ENCODE data around the gene SPATA24.
A peak's percentile ranks its signal among the peaks of the same experiment; 100 is the strongest.

SPATA24 gene

GRCh38 chr5:139403787-139404483 is at the start of gene SPATA24:
SPATA24 (minus strand) TSS chr5:139404089; CDS start chr5:139404060, 29 bp downstream.
- peak within 1 kb of the TSS; percentile 54 for H3K4me3 ChIP-seq (ENCODE audit: low read depth, low read length)
- in situ Hi-C loops (cut with HindIII; ENCODE audit: low sequenced_read_pairs), result no loop called here
- peak; percentile 93 for DNase-seq (ENCODE audit: low read depth)
- TF ChIP-seq CTCF (IDR thresholded peaks at IDR 0.05; ENCODE audit: low read depth, low read length, missing control alignments), result no peak

- no peak for DNase-seq (ENCODE audit: low read depth)
- no peak overlapping the region for H3K4me3 ChIP-seq (ENCODE audit: low read depth, low read length)
- TF ChIP-seq CTCF (IDR thresholded peaks at IDR 0.05; ENCODE audit: low read depth, low read length, missing control alignments), result no peak
- in situ Hi-C loops (cut with HindIII; ENCODE audit: low sequenced_read_pairs), result no loop called here
Measured at GRCh38 chr5:139451878-139452660, 48.2 kb upstream of the SPATA24 start.

- TF ChIP-seq CTCF (IDR thresholded peaks at IDR 0.05; ENCODE audit: low read depth, low read length, missing control alignments), result no peak
- in situ Hi-C loops (cut with HindIII; ENCODE audit: low sequenced_read_pairs), result no loop called here
- no peak for DNase-seq (ENCODE audit: low read depth)
- no peak overlapping the region for H3K4me3 ChIP-seq (ENCODE audit: low read depth, low read length)
Measured at GRCh38 chr5:139451176-139451575, 47.3 kb upstream of the SPATA24 start.

GRCh38 chr5:139446956-139447779 is 43.3 kb upstream of the SPATA24 start:
- H3K4me3 ChIP-seq (ENCODE audit: low read depth, low read length), result no peak overlapping the region
- TF ChIP-seq CTCF (IDR thresholded peaks at IDR 0.05; ENCODE audit: low read depth, low read length, missing control alignments), result no peak
- in situ Hi-C loops (cut with HindIII; ENCODE audit: low sequenced_read_pairs), result no loop called here
- DNase-seq (ENCODE audit: low read depth), result no peak

- no peak for TF ChIP-seq CTCF (IDR thresholded peaks at IDR 0.05; ENCODE audit: low read depth, low read length, missing control alignments)
- H3K4me3 ChIP-seq (ENCODE audit: low read depth, low read length), result no peak overlapping the region
- in situ Hi-C loops (cut with HindIII; ENCODE audit: low sequenced_read_pairs), result no loop called here
- no peak for DNase-seq (ENCODE audit: low read depth)
Measured at GRCh38 chr5:139445325-139446170, 41.7 kb upstream of the SPATA24 start.

All from astrocyte of the cerebellum (primary cell).